Esophagus squamous epithelium (tissue), 5 donors: ENCODE results near the gene ERC2. TPM values are rescaled to one million over a fixed set of nuclear protein-coding genes. Genes with fewer than 3 reads are reported as not detected.

Source experiments
- DNase-seq: peaks from one replicate; lab custom pipeline; 2025; lab: John Stamatoyannopoulos, UW
- H3K27ac ChIP-seq, 4 donors: fragments of 200-600 bp; sonication (generic); one replicate each; pipeline ENCODE4 v1.5.1; 2016 to 2019; ENCODE audit warnings: mild to moderate bottlenecking in 1 of 4
- H3K27me3 ChIP-seq, 4 donors: fragments of 200-600 bp; sonication (generic); 1 replicate in 3 of 4; 2 replicates in 1 of 4; pipeline versions ENCODE4 v1.5.1 to v1.6.0; 2017 to 2021; ENCODE audit warnings: antibody characterized with exemption in 1 of 4
- H3K36me3 ChIP-seq, 3 donors: fragments of 200-600 bp; sonication (generic); one replicate each; pipeline ENCODE4 v1.5.1; 2016 to 2019
- H3K4me1 ChIP-seq, 3 donors: fragments of 200-600 bp; sonication (generic); one replicate each; pipeline ENCODE4 v1.5.1; 2017 to 2019
- H3K4me3 ChIP-seq, 4 donors: fragments of 200-600 bp; sonication (generic); 1 replicate in 3 of 4; 2 replicates in 1 of 4; pipeline ENCODE4 v1.5.1; 2016 to 2019; ENCODE audit warnings: mild to moderate bottlenecking in 2 of 4, moderate library complexity in 1 of 4
- H3K9me3 ChIP-seq, 3 donors: fragments of 200-600 bp; sonication (generic); one replicate each; pipeline ENCODE4 v1.5.1; 2016 to 2019
- POLR2A ChIP-seq, 4 donors: fragments of 450-650 bp; IDR thresholded peaks; one replicate each; pipeline ENCODE4 v1.6.1; 2017; ENCODE audit warnings: antibody characterized with exemption in 4 of 4, mild to moderate bottlenecking in 4 of 4, moderate library complexity in 3 of 4
- WGBS, 2 donors: methylation state at CpG; one replicate each; pipeline ENCODE4 v1.1.5; 2018; 5-methylcytosine and 5-hydroxymethylcytosine counted together
- intact Hi-C: fragments of 100-400 bp; cut with DNase I; formaldehyde crosslinking; loops from one replicate; pipeline ENCODE4 v1.15.0; 2022
- total RNA-seq, 4 donors: library from RNA; depleted of rRNA; stranded (reverse); fragments of >200 nt; gene quantifications; one replicate each; pipeline ENCODE4 v1.1.0, GENCODE V29; 2016
- TF ChIP-seq, protein P1 (sequence below), 6 experiments: fragments of 450-650 bp in 4 of 6; fragments of 200-600 bp in 2 of 6; sonication (generic) in 2 of 6; IDR thresholded peaks; one replicate each; pipeline ENCODE4 v1.5.1; 2016 to 2019; ENCODE audit warnings: antibody characterized with exemption in 6 of 6, mild to moderate bottlenecking in 4 of 6, moderate library complexity in 4 of 6
- donor health status: DM: yes; HTN: yes; CAD: no.

Gene ERC2
- total RNA-seq, 4 donors from 2014 or later: 0.12 to 1.9 (median 0.86) TPM

DNA sequence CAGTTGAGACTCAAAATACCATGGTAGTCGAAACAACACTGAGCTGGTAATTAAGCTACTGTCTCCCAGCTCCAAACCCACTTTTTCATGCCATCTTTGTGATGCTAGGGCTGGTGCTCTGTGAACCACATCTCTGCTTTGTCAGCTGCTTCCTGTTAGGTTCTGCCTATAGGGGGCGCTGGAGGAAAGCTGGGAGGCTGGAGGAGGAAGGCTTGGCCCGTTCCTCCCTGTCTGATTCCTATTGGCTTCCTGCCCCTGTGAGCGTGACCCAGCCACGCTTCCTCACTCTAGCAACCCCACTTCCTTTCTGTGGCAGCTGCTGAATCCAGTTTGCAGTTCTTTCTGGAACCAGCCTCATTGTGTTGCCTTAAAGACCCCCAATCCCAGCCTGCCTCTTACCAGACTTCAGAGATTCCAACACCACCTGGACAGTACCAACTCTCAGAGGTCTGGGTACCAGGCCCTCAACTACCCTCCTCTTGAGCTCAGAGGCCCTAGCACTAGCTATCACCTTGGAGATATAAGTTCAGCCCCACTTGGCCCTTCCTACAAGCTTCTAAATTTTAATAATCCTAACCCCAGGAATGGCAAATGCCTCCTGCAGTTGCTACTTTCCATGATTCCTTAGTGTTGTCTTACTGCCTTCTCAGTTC lies 120.9 kb downstream of the ERC2 start:
- no peak for DNase-seq
- Histone ChIP-seq H3K9me3 (no peaks in the 10 kb centered on the region), H3K4me1 (no peaks in the 10 kb centered on the region), H3K27ac (no peak overlapping the region), H3K27me3 (peaks cover 0 to 35% (median 2%) of the 10 kb centered on the region in 4 donors), H3K4me3 (no peak overlapping the region), H3K36me3 (no peaks in the 10 kb centered on the region)
- TF ChIP-seq, protein P1, sequence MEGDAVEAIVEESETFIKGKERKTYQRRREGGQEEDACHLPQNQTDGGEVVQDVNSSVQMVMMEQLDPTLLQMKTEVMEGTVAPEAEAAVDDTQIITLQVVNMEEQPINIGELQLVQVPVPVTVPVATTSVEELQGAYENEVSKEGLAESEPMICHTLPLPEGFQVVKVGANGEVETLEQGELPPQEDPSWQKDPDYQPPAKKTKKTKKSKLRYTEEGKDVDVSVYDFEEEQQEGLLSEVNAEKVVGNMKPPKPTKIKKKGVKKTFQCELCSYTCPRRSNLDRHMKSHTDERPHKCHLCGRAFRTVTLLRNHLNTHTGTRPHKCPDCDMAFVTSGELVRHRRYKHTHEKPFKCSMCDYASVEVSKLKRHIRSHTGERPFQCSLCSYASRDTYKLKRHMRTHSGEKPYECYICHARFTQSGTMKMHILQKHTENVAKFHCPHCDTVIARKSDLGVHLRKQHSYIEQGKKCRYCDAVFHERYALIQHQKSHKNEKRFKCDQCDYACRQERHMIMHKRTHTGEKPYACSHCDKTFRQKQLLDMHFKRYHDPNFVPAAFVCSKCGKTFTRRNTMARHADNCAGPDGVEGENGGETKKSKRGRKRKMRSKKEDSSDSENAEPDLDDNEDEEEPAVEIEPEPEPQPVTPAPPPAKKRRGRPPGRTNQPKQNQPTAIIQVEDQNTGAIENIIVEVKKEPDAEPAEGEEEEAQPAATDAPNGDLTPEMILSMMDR (IDR thresholded peaks at IDR 0.05): peak in 1 of 6 experiments; percentile 28
- no peak for TF ChIP-seq POLR2A (IDR thresholded peaks at IDR 0.05)
- intact Hi-C loops: loop anchor here (10.0 kb wide), 1 partner anchor 97 kb away; no protein-coding TSS in a partner anchor
- WGBS, 2 donors: 31 to 36% methylated on average over 5 of the region's 5 CpGs

DNA sequence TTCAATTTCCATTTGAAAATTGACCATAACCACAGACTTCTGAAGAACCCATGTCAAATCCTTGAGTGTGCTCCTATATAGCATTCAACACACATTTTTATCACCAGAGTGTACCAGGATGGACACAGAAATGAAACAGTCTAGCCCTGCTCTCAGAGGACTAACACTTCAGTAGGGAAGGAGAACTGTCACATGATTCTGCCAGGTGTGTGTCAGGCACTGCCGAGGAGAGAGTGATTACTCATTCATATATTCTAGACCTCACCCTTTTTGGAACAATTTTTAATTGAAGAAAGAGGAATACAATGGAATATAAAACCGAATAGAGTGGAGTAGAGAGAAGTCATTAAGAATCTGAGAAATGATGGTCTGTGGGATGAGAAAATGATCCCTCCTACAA lies 125.8 kb downstream of the ERC2 start:
- Histone ChIP-seq H3K27ac (no peak overlapping the region), H3K4me1 (no peaks in the 10 kb centered on the region), H3K36me3 (no peaks in the 10 kb centered on the region), H3K27me3 (peaks cover 0 to 72% (median 2%) of the 10 kb centered on the region in 4 donors), H3K9me3 (no peaks in the 10 kb centered on the region), H3K4me3 (no peak overlapping the region)
- 15 to 20% methylated on average over 2 of the region's 2 CpGs for WGBS, 2 donors
- intact Hi-C loops: loop anchor here (10.0 kb wide), 1 partner anchor 102 kb away; no protein-coding TSS in a partner anchor
- no peak for DNase-seq
- no peak for TF ChIP-seq POLR2A (IDR thresholded peaks at IDR 0.05)
- TF ChIP-seq, protein P1 (IDR thresholded peaks at IDR 0.05): no peak

DNA sequence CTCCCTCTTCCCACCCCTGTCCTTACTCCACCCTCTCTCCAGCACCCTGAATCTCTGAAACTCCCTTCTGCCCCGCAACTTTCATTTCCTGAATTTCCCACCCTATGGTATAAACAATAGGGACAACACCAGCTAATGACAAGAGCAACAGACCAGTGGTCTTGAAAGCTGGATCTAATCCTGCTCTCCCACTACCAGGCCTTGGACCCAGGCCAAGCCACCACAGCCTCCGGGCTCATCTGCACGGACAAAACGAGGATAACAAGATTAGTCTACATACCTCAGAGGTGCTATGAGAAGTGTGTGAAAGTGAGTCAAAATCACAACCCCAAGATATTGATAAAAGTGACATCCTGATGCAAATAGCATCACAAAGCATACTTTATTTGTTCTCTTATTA lies 128.6 kb downstream of the ERC2 start:
- intact Hi-C loops: loop anchor here (10.0 kb wide), 1 partner anchor 105 kb away; no protein-coding TSS in a partner anchor
- 34 to 45% methylated on average over 4 of the region's 4 CpGs for WGBS, 2 donors

DNA sequence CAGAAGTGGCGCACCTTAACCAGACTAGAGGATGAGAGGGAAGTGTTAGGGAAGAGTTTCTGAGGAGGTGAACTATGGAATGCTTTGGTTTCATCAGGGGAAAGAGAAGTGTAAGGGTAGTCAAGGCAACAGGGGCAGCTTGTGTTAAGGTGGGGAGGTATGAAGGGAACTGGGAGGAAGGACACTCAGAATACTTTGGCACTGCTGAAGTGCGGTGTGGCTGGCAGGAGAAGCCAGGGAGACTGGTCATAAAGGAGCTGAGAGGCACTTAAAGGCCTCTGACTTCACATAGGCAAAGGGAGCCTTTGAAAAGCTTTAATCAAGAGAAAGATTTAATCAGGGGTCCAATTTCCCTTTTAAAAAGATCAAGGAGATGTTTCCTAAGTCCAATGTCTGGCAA lies 129.0 kb downstream of the ERC2 start:
- TF ChIP-seq, protein P1 (IDR thresholded peaks at IDR 0.05): no peak
- 67 to 86% methylated on average over 2 of the region's 2 CpGs for WGBS, 2 donors
- no peaks in the 10 kb centered on the region for H3K4me1 ChIP-seq
- H3K27ac ChIP-seq: no peak overlapping the region
- H3K27me3 ChIP-seq: peaks cover 0 to 71% (median 2%) of the 10 kb centered on the region in 4 donors
- no peak for DNase-seq
- H3K4me3 ChIP-seq: no peak overlapping the region
- H3K36me3 ChIP-seq: no peaks in the 10 kb centered on the region
- intact Hi-C loops: no loop called here
- no peaks in the 10 kb centered on the region for H3K9me3 ChIP-seq

More for the DNA sequence above, 128.6 kb downstream of the ERC2 start:
- no peak for TF ChIP-seq POLR2A (IDR thresholded peaks at IDR 0.05)
- TF ChIP-seq, protein P1 (IDR thresholded peaks at IDR 0.05): no peak
- H3K9me3 ChIP-seq: no peaks in the 10 kb centered on the region
- peaks cover 0 to 72% (median 2%) of the 10 kb centered on the region in 4 donors for H3K27me3 ChIP-seq
- H3K36me3 ChIP-seq: no peaks in the 10 kb centered on the region
- no peak for DNase-seq
- H3K4me1 ChIP-seq: no peaks in the 10 kb centered on the region
- no peak overlapping the region for H3K4me3 ChIP-seq
- H3K27ac ChIP-seq: no peak overlapping the region

DNA sequence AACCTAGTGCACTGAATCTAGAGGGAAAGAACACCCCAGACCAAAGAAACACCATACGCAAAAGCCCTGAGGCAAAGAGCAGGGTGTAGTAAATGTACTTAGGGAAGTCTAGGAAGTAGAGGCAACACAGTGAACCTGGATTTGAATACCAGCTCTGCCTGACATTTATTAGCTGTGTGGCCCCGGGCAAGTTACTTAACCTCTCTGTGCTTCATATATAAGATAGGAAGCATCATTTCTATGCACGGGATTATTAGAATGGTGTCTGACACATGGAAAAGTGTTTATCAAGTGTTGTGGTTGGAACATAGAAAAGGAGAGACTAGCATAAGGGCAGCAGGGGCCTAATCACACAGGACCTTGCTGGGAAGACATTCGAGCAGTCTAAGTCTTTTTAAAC lies 132.2 kb downstream of the ERC2 start:
- H3K9me3 ChIP-seq: no peaks in the 10 kb centered on the region

More for the DNA sequence above, 132.2 kb downstream of the ERC2 start:
- 84 to 85% methylated on average over 4 of the region's 4 CpGs for WGBS, 2 donors
- no peaks in the 10 kb centered on the region for H3K4me1 ChIP-seq
- peaks cover 0 to 55% (median 0%) of the 10 kb centered on the region in 4 donors for H3K27me3 ChIP-seq
- no peak for DNase-seq
- no peak for TF ChIP-seq POLR2A (IDR thresholded peaks at IDR 0.05)
- TF ChIP-seq, protein P1 (IDR thresholded peaks at IDR 0.05): no peak
- no peaks in the 10 kb centered on the region for H3K36me3 ChIP-seq
- no peak overlapping the region for H3K27ac ChIP-seq
- intact Hi-C loops: no loop called here
- no peak overlapping the region for H3K4me3 ChIP-seq
